NCI-H82 treated with DMSO at 0.1 percent for 48 hours (cell line): ENCODE measurements around the gene SERPINA4.
"Not testable (repeated sequence)": the region's sequence is repeated elsewhere in the genome, so short reads cannot be mapped to it uniquely, and the experiment has no call there.

Source experiments
- DNase-seq: peaks from one replicate; lab custom pipeline; 2025; ENCODE audit not compliant: unreplicated experiment; lab: John Stamatoyannopoulos, UW

The SERPINA4 gene

DNA sequence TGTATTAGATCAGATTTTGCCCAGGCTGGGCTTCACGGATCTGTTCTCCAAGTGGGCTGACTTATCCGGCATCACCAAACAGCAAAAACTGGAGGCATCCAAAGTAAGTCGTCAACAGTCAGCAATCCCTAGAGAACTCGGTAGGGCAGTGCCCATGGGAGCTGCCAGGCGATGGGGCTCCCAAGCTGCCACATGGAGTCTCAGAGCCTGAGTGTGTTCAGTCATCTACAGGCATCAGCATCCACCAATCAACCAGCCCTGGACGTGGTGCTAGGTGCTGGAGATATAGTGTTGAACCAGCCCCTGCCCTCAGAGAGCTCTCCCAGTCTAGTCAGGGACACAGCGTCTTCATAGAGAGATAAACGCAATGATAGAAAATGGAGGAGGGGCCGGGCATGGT is 6.9 kb downstream of the SERPINA4 start:
- no peak for DNase-seq

DNA sequence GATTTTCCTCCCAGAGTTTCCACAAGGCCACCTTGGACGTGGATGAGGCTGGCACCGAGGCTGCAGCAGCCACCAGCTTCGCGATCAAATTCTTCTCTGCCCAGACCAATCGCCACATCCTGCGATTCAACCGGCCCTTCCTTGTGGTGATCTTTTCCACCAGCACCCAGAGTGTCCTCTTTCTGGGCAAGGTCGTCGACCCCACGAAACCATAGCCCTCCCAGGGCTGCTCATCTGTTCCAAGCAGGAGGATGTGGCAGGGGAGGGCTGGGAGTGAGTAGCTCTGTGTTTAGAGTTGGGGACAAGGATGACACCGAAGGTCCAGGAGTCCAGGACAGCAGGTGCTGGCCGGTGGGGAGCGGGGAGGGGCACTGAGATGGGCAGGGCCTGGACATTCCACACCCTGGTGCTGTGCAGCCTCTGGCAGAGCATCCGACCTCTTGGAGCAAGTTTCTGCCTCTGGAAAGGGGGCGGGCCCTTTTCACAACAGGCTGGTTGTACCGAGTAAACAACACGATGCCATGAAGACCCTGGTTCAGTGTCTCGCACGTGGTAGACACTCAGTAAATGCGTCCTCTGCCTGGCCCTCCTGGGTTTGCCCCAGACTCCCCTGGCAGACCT is 8.2 kb downstream of the SERPINA4 start:
- DNase-seq, result no peak

DNA sequence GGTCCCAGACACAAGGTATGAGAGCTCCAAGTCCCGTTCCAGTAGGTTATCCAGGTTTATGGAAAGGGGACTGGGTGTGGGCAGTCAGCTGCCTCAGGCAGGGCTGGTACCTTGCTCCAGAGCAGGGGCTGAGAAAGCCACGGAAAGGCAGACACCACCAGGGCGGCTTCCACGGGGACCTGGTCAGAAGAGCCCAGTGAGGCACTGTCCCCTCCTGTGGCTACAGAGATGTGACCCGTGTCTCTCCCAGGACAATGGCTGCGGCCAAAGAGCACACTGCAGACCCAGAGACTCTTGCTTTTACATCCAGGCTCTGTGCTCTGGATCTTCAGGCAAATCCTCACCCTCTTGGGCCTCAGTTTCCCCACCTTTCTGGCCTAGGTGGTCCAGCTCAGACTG is 8.8 kb downstream of the SERPINA4 start:
- DNase-seq, result no peak

DNA sequence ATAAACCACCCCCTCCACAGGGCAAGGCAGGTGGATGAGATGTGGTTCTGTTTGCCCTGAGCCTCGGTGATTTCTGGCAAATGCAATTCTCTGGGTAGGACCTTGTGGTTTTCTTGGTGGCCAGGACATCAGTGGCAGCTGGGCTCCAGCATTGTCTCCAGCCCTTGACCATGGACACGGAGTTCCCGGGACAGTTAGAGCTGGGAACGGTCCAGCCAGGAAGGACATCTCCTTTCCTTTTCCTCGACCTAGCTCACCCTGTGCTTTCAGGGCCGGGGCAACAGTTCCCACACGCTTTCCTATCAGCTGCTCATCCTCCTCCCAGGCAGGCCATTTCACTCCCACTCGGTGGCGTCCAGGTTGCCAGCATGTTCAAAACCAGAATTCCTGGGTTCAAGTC is 9.2 kb downstream of the SERPINA4 start:
- DNase-seq, result no peak

DNA sequence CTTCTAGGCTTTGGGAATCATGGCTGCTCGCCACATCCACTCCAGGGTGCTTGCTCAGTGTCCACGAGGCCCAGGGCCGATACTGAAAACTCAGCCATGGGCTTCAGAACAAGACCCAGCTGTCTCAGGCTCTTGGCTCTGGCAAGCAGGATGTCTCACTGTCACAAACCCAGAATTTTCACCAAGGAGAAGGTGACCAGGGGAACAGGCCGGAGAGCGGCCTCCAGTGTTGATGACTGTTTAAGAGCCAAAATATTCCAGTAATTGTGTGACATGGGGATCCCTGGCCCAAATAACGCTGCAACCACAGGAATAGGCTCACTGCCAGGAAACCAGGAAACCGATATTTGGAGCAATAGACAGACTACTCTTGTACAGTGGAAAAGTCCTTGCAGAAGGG is 10.2 kb downstream of the SERPINA4 start:
- no peak for DNase-seq

DNA sequence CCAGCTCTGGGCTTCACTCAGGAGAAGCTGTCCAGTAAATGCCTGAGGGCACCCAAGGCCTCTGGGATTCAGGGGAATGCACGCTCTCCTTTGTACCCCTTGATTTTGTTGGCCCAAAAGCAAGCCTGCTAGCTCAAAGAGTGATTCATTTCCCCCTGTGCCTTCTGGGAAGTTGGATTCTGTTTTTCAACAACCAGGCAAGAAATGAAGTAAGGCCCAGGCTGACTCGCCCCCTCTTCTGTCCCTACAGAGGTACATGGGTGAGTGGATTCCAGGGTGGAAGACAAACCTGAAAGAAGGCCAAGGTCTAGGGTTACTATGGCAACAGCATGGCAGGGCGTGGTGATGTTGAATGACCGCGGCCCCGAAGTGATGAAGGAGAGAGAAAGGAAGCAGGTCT is 10.7 kb downstream of the SERPINA4 start:
- no peak for DNase-seq

DNA sequence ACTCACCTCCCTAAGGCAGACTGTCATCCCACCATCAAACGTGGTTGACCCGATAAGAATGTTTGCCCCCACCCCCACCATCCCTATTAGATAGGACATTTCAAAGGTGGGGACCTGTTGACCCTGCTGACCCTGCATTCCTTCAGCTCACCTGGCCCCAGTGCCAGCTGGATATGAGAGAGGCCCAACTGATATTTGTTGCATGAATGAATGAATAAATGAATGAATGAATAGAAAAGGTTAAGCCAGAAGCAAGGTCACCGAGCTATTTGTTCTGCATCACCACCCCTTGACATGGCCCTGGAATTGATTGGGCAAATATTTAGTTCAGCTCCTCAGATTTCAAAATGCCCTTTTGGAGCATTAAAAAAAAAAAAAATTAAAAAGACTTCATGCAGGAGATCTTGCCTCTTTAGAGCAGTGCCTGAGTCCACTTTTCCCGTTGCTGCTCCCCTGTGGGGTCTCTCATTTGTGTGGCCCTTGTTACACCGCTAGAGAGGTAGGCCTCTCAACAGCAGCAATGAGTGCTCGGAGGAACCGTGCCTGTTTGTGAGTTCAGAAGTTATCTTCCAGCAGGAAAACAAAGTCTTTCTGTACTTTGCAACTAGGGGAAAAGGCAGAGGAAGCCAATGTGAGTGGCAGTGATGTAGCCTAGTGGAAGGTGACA is 11.5 kb downstream of the SERPINA4 start:
- no peak for DNase-seq

DNA sequence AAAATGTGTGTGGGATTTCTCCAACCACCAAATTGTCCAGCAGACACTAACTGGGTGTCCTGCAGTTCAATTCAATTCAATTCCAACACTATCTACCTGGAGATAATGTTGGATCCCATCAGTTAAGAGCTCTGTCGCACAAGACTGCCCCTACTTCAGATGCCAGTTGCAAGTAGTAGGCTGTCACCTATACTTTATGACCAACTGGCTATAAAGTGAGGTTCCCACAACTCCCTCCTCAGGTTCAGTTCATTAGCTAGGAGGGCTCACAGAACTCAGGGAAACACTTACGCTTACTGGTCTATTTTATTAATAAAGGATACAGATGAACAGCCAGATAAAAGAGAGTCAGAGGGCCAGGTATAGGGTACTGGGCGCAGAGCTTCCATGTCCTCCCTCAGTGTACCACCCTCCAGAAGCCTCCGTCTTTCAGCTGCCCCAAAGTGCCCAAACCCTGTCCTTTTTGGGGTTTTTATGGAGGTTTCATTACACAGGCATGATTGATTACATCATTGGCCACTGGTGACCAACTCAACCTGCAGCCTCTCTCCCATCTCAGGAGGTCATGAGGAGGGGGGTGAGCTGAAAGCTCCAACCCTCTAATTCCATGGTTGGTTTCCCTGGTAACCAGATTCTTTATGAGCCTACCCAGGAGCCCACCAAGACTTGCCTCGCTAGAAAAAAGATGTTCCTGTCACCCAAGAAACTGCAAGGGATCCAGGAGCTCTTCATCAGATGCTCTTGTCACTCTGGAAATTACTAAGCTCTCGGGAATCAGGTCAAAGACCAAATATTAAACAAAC is 12.4 kb downstream of the SERPINA4 start:
- DNase-seq, result no peak

DNA sequence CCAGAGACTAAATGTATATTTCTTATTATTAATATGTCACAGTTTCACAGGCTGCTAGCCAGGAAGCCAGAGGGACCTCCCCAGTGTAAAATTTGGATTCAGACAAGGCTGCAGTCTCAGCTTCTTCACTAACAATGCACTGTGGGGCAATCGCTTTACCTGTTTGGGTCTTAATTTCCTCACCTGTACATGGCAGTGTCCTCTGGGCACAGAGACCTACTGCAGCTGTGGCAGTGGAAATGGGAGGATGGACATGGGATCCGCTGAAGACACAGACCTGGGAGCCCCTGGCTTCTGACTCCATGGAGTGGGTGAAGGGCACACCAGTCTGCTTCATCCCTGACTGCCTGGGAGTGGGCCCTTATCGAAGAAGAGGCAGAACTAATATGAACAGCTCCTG is 13.1 kb downstream of the SERPINA4 start:
- no peak for DNase-seq

DNA sequence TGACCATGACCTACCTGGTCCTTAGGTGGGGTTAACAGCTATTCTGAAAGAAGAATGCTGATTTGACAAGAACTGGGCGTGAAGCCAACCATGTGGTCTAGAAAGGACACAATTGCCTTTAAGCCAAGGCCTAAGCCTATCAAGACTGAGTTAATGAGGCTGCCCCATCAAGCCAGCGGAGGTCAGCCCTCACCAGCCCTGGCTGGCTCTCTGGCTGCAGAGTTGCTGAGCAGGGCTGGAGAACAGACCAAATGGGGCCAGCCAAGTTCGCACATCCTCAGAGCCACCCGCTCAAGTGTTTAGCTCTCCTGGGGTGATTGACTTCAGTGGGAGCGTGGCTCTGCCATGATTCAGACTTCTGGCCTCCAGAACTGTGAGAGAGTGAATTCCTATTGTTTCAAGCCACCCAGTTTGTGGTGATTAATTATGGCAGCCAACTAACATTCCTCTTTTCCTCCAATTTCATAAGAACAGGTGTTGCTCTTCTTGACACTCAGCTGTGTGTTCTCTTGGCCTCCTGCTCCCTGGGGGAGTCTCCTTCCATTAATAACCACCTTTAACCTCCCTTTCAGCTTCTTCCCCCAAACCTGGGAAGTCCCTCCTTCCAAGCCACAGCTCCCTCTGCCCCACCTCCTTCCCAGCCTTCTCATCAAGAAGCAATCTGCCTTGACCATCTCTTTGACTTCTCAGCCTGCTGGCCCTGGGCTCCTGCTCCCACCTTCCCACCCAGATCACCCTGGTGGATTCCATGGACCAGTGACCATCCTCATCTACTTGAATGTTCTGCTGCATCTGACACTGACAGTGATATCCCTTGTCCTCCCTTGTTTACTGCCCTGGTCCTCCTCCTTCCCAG is 14.7 kb downstream of the SERPINA4 start:
- no peak for DNase-seq

DNA sequence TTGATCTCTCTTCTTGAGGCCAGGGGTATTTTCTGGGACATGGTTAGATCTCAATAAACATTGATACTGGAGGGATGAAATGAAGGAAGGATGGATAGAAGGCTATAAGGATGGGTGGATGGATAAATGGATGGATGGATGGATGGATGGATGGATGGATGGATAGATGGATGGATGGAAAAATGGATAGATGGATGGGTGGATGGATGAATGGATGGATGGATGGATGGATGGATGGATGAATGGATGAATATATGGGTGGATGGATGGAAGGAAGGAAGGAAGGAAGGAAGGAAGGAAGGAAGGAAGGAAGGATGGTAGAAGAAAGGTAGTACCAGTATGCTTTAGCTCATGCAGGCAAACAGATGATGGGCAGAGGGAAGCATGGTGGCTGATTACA is 16.2 kb downstream of the SERPINA4 start:
- DNase-seq, result not testable (repeated sequence)

DNA sequence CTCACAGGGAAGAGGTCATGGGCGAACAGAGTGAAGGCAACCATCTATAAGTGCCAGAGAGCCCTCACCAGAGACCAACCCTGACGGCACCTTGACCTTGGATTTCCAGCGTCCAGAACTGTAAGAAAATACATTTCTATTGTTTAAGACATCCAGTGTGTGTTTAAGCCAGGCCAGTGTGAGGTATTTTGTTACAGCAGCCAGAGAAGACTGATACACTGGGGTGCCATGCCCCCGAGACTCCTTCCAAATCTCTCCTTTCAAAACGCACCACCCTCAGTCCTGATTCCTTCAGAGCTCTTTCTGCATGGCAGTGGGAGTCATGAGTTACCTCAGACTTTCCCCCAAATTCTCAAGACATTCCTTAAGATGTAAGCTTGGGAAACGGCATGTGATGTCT is 17.5 kb downstream of the SERPINA4 start:
- DNase-seq, result no peak

DNA sequence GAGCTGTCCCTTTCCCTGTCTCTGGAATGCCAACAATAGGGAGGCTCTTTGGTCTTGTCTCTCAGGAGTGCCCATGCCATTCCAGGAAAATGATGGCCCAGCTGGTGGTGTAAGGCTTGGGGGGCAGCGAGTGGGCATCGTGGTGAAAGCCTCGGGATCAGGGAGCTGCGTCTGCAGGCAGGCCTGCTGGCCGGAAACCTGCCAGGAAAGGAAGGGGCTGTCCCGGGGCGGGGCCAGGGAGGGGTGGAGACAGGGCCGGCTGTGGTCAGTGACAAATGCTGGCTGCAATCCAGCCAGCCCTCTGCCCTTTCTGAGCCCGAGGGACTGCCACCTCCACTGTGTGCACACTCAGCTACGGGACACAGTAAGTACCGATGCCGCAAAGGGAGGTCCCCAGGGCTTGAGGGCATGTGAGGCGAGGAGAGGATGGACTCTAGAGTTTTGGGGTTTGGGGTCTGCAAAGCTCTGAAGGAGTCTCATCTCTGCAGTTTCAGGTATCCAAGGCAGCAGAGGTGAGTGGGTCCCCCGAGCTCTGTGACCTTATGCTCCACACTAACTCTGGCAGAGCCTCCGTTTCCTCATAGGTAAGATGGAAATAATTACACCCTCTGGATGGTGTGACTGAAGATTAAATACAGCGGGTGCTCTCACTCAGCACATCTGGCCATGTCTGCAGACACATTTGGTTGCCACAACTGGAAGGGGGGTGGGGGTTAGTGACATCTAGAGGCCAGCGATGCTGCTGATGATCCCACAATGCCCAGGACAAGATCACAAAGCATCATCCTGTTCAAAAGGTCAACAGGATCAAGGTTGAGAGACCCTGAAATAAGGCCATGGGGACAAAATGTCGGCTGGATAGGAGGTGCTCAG is 20.1 kb downstream of the SERPINA4 start, which contains the start of gene SERPINA5:
Gene SERPINA5 (plus strand): TSS at position 300 of the 873 bp plus-strand sequence. CDS start 5,937 bp downstream, outside the sequence.
- DNase-seq, result no peak

DNA sequence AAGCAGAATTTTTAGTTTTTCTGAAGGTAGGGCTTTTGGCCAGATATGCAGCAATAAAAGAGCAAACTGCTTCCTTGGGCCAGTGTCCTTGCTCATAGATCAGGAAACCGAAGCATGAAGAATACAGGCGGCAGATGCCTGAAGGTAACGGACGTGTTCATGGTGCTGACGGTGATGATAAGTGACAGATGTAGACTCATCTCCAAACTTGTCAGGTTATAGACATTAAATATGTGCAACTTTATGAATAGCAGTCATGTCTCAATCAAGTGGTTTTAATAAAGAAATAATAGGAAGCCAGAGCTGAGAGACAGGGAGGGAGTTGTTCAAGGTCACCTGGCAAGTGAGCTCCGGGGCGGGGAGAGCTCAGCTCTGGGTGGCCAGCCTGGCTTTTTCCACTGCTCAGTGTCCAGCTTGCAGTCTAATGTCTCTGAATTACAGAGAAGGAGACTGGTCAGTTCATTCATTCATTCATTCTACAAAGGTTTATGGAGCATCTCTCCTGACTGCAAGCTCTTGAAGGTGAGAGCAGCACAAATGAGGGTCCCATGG is 21.0 kb downstream of the SERPINA4 start:
- DNase-seq, result no peak

DNA sequence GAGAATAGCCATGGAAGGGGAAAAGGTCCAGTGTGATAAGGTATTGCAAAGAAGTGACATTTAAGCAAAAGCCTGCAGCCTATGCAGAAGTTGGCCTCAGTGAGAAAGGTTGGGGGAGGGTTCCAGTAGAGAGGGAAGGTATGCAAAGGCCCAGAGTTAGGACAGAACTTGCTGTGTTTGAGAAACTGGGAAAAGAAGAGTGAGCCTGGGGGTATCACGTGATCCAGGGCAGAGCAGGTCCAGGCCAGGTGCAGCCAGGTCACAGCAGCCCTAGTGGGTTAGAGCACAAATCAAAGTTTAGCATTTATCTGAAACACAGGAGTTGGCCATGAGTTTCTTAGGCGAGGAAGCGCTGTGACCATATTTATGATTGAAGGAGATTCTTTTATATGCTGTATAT is 21.6 kb downstream of the SERPINA4 start:
- DNase-seq, result no peak

DNA sequence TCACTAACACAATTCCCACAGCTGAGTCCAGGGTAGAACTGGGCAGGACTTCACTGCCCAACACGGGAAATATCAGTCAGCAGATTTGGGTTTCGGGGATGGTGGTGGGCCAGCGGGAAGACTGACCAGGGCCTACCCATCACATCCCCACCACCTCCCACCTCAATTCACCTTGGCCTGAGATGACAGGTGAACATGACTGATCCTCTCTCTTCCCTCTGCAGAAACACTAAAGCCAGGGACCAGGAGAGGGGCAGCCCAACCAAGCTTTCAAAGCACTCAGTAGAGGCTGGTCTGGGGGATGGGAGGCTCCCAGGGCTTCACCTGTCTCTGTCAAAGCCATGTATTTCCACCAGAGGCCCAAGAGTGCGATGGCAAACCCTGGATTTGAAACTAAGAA is 22.3 kb downstream of the SERPINA4 start:
- no peak for DNase-seq

DNA sequence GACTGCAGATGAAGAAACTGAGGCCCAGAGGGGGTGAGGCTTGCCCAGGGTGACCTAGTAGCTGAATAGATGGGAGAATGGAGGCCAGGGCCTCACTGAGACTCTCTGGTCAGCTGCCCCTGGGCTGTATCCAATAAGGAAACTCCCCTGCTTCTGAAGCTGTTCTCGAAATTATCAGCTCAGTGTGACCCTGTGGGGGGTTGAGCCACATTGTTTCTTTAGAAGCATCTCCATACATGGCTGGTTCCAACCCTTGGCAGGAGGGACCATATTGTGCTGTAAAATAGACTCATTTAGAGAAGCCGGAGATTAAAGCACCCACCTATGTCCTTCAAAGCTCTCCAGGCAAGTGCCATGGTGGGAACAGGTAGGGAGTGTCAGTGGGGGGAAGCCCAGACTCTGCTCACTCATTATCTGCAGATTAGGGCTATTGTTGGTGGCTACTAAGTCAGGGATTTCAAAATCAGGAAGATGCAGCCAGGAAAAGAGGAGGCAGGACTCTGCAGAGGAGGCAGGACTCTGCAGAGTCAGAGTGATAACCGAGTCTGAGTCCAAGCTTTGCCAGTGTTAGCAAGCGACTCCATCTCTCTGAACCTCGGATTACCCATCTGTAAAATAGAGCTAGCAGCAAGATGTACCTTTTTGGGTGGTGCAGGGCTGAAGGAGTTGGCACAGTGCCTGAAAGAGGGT is 23.5 kb downstream of the SERPINA4 start:
- no peak for DNase-seq

DNA sequence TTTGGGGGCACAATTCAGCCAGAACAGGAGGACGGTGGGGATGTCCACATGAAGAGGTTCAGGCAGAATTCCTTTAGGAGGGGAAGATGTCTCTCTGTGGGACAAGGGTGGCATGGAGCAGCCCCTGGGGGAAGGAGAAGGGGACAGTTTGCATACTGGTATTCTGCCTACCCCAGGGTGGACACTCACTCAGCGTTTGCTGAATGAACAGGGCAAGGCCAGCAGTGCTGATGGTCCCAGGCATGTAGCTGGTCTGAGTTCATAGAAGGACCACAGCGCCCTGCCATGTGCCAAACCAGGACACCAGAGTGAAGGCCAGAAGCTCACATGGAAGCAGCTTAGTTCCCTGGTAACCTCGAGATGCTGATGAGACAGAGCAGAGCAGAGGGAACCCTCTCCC is 25.4 kb downstream of the SERPINA4 start:
- DNase-seq, result no peak

DNA sequence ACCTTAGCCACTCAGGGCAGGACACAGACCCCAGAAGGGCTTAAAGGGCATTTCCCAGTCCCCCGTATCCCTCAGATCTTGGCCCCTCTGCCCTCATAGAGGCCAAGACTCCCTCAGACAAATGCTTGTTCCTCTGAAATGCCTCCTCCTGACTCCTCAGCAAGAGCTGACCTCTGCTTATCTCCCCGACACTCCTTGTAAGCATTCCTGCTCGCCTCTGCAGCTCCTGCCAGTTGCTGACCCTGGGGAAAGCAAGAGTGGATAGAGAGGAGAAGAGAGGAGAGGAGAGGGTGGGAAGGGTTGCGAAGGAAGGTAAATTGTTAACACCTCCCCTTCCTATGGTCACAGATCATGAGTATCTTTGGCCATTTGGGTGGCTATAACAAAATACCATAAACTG is 27.1 kb downstream of the SERPINA4 start:
- no peak for DNase-seq
